Activated naive CD4-positive, alpha-beta T cell treated with anti-CD3 and anti-CD28 coated beads, Interleukin-2, amount 10 ng/mL, durations not matched to agents 7 days and 5 days (primary cell): Measurements from ENCODE around the gene MRPL27.

ENCODE experiments used
- CTCF ChIA-PET: fragments of 350-600 bp; sonication (Branson Sonifier 250); formaldehyde crosslinking; loops from one replicate; lab custom pipeline; 2021; ENCODE audit warnings: antibody characterized with exemption; lab: Charles Lee
- DNase-seq: peaks from one replicate; pipeline ENCODE4 v3.0.0-alpha.2; 2020
- H3K27ac Mint-ChIP-seq: one replicate; pipeline ENCODE4 v1.8.0; 2021; ENCODE audit warnings: mild to moderate bottlenecking, moderate library complexity, mixed read lengths
- H3K27me3 Mint-ChIP-seq: one replicate; pipeline ENCODE4 v1.8.0; 2021; ENCODE audit warnings: mild to moderate bottlenecking, mixed read lengths
- H3K36me3 Mint-ChIP-seq: one replicate; pipeline ENCODE4 v1.8.0; 2021; ENCODE audit warnings: mixed read lengths
- H3K4me1 Mint-ChIP-seq: one replicate; pipeline ENCODE4 v1.8.0; 2021; ENCODE audit warnings: mixed read lengths
- H3K4me3 Mint-ChIP-seq: one replicate; pipeline ENCODE4 v1.8.0; 2021; ENCODE audit warnings: mild to moderate bottlenecking, moderate library complexity, mixed read lengths
- H3K9me3 Mint-ChIP-seq: one replicate; pipeline ENCODE4 v1.8.0; 2021; ENCODE audit warnings: mixed read lengths

Gene MRPL27

DNA sequence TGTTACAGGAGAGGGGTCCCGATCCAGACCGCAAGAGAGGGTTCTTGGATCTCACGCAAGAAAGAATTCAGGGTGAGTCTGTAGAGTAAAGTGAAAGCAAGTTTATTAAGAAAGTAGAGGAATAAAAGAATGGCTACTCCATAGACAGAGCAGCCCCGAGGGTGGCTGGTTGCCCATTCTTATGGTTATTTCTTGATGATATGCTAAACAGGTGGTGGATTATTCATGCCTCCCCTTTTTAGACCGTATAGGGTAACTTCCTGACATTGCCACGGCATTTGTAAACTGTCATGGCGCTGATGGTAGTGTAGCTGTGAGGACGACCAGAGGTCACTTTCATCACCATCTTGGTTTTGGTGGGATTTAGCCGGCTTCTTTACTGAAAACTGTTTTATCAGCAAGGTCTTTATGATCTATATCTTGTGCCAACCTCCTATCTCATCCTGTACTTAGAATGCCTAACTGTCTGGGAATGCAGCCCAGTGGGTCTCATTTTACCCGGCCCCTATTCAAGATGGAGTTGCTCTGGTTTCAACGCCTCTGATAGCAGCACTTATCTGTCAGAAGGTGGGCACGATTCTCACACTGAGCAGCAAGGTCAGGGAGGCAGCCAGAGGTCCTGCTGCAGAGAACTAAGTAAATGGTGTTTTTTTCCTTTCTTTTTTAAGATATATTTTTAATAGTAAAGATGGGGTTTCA lies 53.5 kb downstream of the MRPL27 start:
- H3K27ac Mint-ChIP-seq: no peak overlapping the region
- CTCF ChIA-PET: interaction anchor here (0.7 to 2.1 kb wide), 3 partner anchors 21 to 121 kb away, joined by 3 to 6 read pairs (median 3); no protein-coding TSS in a partner anchor
- H3K27me3 Mint-ChIP-seq: peaks cover 16% of the 10 kb centered on the region
- H3K4me3 Mint-ChIP-seq: no peak overlapping the region
- H3K4me1 Mint-ChIP-seq: no peaks in the 10 kb centered on the region
- H3K9me3 Mint-ChIP-seq: no peaks in the 10 kb centered on the region
- no peaks in the 10 kb centered on the region for H3K36me3 Mint-ChIP-seq
- no peak for DNase-seq

DNA sequence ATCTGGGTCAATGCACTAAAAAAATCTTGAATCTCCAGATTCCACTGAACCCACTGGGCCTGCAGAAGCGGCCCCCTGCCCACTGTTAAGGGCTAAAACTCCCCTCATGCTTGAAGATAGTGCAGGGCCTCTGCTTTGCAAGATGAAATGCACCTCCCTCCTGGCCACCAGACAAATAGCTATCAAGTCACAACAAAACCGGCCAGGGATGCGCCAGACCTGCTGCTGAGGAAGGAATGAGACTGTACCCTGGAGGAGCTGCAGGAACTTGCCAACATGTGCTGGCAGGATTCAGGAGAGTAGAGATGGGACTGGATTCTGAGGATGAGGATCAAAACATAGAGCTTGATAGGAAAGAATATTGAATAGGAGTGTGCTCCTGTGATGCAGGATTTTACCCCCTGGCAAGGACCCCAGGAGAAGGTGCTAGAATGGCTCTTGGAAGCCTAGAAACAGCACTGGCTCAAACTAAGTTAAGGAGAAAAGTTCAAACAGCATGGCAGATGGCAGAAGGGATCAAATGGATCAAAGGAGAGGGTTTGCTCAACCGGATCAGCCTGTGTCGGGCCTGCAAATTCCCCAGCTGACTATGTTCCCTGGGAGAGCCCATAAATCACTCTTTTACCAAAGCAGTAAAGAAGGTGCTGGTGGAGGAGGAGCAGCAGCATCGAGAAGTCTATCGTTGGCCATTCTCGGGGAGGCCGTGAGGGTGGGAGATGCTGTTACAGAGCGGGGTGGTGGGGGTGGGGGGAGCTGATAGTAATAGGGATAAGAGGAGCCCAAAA lies 54.3 kb downstream of the MRPL27 start:
- Mint-ChIP-seq H3K27me3 (peaks cover 21% of the 10 kb centered on the region), H3K36me3 (no peaks in the 10 kb centered on the region), H3K9me3 (no peaks in the 10 kb centered on the region), H3K4me3 (no peak overlapping the region), H3K27ac (no peak overlapping the region), H3K4me1 (no peaks in the 10 kb centered on the region)
- no peak for DNase-seq
- CTCF ChIA-PET: interaction anchor here (0.7 to 2.1 kb wide), 6 partner anchors 14 to 120 kb away, joined by 3 to 6 read pairs (median 3); no protein-coding TSS in a partner anchor
